WERI-Rb-1 (cell line): Measurements from ENCODE around the gene MEGF10.
A peak's percentile ranks its signal among the peaks of the same experiment; 100 is the strongest.

Experiments
- DNase-seq: peaks from one replicate; pipeline ENCODE4 v3.0.0-alpha.2; 2020
- H3K27ac ChIP-seq: fragments of 250-450 bp; sonication (Bioruptor Pico); 2 replicates; pipeline ENCODE4 v1.5.1; 2020; ENCODE audit warnings: mild to moderate bottlenecking, moderate library complexity
- H3K27me3 ChIP-seq: fragments of 250-450 bp; sonication (Bioruptor Pico); 2 replicates; pipeline ENCODE4 v1.5.1; 2021; ENCODE audit warnings: mild to moderate bottlenecking, low read depth, moderate library complexity; ENCODE audit not compliant: insufficient read depth, severe bottlenecking
- H3K36me3 ChIP-seq: fragments of 250-450 bp; sonication (Bioruptor Pico); 2 replicates; pipeline ENCODE4 v1.5.1; 2020; ENCODE audit warnings: mild to moderate bottlenecking, moderate library complexity
- H3K4me3 ChIP-seq: 2 replicates; pipeline ENCODE4 v1.5.1; 2011; ENCODE audit warnings: low read depth, mild to moderate bottlenecking, control low read depth, low read length
- H3K9me3 ChIP-seq: fragments of 250-450 bp; sonication (Bioruptor Pico); 2 replicates; pipeline ENCODE4 v1.5.1; 2021; ENCODE audit warnings: mild to moderate bottlenecking, moderate library complexity; ENCODE audit not compliant: severe bottlenecking
- TF ChIP-seq, protein P1 (sequence below): IDR thresholded peaks from 2 replicates; pipeline ENCODE4 v1.5.1; 2011; ENCODE audit warnings: low read depth, mild to moderate bottlenecking, control low read depth, inconsistent platforms, low read length

Gene MEGF10

DNA sequence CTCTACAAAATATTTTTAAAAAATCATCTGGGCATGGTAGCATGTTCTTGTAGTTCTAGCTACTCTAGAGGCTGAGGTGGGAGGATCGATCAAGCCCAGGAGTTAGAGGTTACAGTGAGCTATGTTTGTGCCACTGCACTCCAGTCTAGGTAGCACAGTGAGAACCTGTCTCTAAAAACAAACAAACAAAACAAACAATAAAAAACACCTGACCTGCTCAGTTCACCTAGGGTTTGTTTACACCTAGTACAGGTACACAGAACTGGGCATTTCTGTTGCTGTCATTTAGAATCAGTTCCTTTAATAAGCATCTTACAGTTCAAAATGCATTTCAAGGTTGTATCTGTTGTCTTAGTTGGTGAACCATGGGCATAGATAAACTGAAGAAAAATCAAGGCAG lies 95.3 kb downstream of the MEGF10 start:
- Histone ChIP-seq H3K4me3 (no peak overlapping the region), H3K27ac (no peak overlapping the region)
- TF ChIP-seq, protein P1, sequence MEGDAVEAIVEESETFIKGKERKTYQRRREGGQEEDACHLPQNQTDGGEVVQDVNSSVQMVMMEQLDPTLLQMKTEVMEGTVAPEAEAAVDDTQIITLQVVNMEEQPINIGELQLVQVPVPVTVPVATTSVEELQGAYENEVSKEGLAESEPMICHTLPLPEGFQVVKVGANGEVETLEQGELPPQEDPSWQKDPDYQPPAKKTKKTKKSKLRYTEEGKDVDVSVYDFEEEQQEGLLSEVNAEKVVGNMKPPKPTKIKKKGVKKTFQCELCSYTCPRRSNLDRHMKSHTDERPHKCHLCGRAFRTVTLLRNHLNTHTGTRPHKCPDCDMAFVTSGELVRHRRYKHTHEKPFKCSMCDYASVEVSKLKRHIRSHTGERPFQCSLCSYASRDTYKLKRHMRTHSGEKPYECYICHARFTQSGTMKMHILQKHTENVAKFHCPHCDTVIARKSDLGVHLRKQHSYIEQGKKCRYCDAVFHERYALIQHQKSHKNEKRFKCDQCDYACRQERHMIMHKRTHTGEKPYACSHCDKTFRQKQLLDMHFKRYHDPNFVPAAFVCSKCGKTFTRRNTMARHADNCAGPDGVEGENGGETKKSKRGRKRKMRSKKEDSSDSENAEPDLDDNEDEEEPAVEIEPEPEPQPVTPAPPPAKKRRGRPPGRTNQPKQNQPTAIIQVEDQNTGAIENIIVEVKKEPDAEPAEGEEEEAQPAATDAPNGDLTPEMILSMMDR = no peak

DNA sequence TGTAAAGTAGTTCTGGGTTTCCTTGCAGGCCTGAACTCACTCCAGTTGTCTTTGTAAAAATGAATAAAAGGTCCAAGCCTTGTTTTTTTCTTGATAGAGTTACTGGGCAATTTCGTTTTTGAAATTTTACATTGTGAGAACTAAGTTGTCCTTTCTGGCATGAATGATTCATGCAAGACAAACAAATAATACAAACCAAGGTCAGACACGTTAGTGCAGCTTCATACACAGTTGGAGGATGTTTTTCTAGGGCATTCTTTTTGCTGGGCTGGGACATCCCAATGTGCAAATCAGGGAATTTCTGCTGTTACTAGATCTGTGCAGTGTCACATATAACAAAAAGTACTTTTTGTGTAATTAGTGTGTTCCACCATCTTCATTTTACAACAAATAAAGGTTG lies 96.0 kb downstream of the MEGF10 start:
- H3K27ac ChIP-seq = no peak overlapping the region
- TF ChIP-seq, protein P1 = no peak
- no peak for DNase-seq

More for the DNA sequence above, 95.3 kb downstream of the MEGF10 start:
- no peaks in the 10 kb centered on the region for H3K36me3 ChIP-seq
- DNase-seq = no peak
- no peaks in the 10 kb centered on the region for H3K9me3 ChIP-seq
- H3K27me3 ChIP-seq = no peaks in the 10 kb centered on the region

DNA sequence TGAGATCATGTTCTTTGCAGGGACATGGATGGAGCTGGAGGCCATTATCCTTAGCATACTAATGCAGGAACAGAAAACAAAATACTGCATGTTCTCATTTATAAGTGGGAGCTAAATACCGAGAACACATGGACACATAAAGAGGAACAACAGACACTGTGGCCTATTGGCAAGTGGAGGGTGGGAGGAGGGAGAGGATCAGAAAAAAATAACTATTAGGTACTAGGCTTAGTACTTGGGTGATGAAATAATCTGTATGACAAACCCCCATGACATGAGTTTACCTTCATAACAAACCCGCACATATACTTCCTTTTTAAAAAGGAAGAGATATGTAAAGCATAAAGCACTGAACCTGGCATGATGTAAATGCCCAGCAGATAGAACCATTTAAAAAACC lies 99.0 kb downstream of the MEGF10 start:
- H3K27me3 ChIP-seq = no peaks in the 10 kb centered on the region
- H3K4me3 ChIP-seq = no peak overlapping the region
- no peak for DNase-seq
- H3K9me3 ChIP-seq = no peaks in the 10 kb centered on the region
- no peak overlapping the region for H3K27ac ChIP-seq
- H3K36me3 ChIP-seq = no peaks in the 10 kb centered on the region
- TF ChIP-seq, protein P1 = no peak

More for the DNA sequence above, 96.0 kb downstream of the MEGF10 start:
- H3K4me3 ChIP-seq = no peak overlapping the region
- H3K27me3 ChIP-seq = no peaks in the 10 kb centered on the region
- no peaks in the 10 kb centered on the region for H3K9me3 ChIP-seq
- no peaks in the 10 kb centered on the region for H3K36me3 ChIP-seq

DNA sequence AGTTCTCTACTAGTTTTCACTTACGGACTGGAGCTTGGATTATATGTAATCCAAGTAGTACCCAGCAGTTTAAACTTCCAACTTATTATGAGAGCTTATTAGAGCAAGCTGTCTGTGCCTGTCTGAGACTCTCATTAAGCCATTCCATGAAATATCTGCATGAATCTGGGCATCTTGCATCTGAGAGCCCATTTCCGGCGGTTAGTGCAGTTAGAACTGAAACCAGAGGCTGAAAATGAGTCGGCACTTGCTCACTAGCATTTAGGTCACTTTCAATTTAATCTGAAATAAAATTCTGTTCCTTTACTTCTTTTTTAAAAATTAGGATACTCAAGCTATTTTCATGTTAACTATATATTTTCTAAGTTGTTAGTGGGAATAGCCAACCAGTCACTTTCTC lies 102.2 kb downstream of the MEGF10 start:
- Histone ChIP-seq H3K27ac (no peak overlapping the region), H3K27me3 (no peaks in the 10 kb centered on the region), H3K36me3 (no peaks in the 10 kb centered on the region), H3K4me3 (no peak overlapping the region), H3K9me3 (no peaks in the 10 kb centered on the region)
- DNase-seq = no peak
- TF ChIP-seq, protein P1 = no peak

DNA sequence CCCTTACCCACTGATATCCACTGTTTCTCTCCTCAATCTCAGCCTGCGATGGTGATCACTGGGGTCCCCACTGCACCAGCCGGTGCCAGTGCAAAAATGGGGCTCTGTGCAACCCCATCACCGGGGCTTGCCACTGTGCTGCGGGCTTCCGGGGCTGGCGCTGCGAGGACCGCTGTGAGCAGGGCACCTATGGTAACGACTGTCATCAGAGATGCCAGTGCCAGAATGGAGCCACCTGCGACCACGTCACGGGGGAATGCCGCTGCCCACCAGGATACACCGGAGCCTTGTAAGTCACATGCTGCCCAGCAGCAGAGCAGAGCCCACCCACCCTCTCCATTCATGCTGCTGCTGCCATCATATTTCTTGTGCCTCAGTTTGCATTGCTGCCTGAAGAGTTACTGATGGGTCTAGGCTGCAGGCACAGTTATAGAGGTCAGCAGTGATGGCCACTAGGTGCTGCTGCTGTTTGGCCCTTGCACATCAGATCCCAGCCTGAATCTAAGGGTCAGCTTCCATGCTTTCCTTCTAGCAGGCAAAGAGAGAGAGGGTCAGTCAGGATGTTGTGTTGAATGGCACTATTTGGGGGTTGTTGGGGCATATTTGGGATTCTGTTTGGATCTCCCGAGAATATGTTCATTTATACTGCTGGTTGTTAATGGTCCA lies 106.0 kb downstream of the MEGF10 start:
- DNase-seq = peak; percentile 15
- TF ChIP-seq, protein P1 = peak; percentile 78
- no peak overlapping the region for H3K27ac ChIP-seq

DNA sequence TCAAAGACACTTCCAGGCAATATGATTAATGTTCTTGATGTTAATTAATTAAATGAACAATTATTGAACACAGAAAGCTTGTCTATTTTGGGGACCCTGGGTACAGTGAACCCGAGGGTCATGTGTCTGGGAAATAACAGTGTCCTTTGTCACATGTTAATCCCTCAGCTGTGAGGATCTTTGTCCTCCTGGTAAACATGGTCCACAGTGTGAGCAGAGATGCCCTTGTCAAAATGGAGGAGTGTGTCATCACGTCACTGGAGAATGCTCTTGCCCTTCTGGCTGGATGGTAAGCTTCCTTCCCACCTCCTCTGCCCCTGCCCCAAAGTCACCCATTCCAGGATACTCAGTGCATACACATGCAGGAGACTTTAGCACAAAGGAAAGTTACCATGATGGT lies 107.9 kb downstream of the MEGF10 start:
- H3K27ac ChIP-seq = no peak overlapping the region
- H3K27me3 ChIP-seq = no peaks in the 10 kb centered on the region
- H3K4me3 ChIP-seq = no peak overlapping the region
- TF ChIP-seq, protein P1 = no peak
- DNase-seq = no peak
- H3K36me3 ChIP-seq = no peaks in the 10 kb centered on the region
- H3K9me3 ChIP-seq = no peaks in the 10 kb centered on the region

More for the DNA sequence above, 106.0 kb downstream of the MEGF10 start:
- Histone ChIP-seq H3K27me3 (no peaks in the 10 kb centered on the region), H3K36me3 (no peaks in the 10 kb centered on the region), H3K9me3 (no peaks in the 10 kb centered on the region), H3K4me3 (no peak overlapping the region)
